Cardiac muscle cell (in vitro differentiated cells and primary cell): ENCODE measurements around the gene SHROOM3. TPM values are rescaled to one million over a fixed set of nuclear protein-coding genes. Genes with fewer than 3 reads are reported as not detected.

ENCODE experiments used
- DNase-seq, 2 donors: peaks; one replicate each; pipeline versions ENCODE4 v3.0.0 to v3.0.0-alpha.2; 2010 to 2017; ENCODE audit warnings: low read depth in 1 of 2, low spot score in 1 of 2
- H3K27ac ChIP-seq: fragments of 200-600 bp; sonication (generic); 2 replicates; pipeline ENCODE4 v1.5.1; 2016
- H3K27me3 ChIP-seq: fragments of 200-600 bp; sonication (generic); 2 replicates; pipeline ENCODE4 v1.6.0; 2016; ENCODE audit warnings: control low read depth
- H3K36me3 ChIP-seq: fragments of 200-600 bp; sonication (generic); 2 replicates; pipeline ENCODE4 v1.5.1; 2016; ENCODE audit warnings: control low read depth
- H3K4me1 ChIP-seq: fragments of 200-600 bp; sonication (generic); 2 replicates; pipeline ENCODE4 v1.8.1; 2017; ENCODE audit warnings: low read depth, mild to moderate bottlenecking, mixed run types
- H3K4me3 ChIP-seq: fragments of 200-600 bp; sonication (generic); 2 replicates; pipeline ENCODE4 v1.5.1; 2016; ENCODE audit warnings: mild to moderate bottlenecking
- H3K9me3 ChIP-seq: fragments of 200-600 bp; sonication (generic); 2 replicates; pipeline ENCODE4 v1.5.1; 2017; ENCODE audit warnings: low read depth, mild to moderate bottlenecking, control low read depth
- polyA plus RNA-seq: library from polyadenylated mRNA; unstranded; fragments of >200 nt; fragmentation: Nextera tagmentation; extraction: Ambion mirVana; gene quantifications from 2 replicates; pipeline ENCODE4 v1.2.1, GENCODE V29; 2016
- total RNA-seq: library from RNA; depleted of rRNA; stranded (reverse); fragments of >200 nt; gene quantifications from 2 replicates; pipeline ENCODE4 v1.2.3, GENCODE V29; 2016
- TF ChIP-seq, protein P1 (sequence below): IDR thresholded peaks from 2 replicates; pipeline ENCODE4 v1.5.1; 2012; ENCODE audit warnings: low read depth, mild to moderate bottlenecking, low read length

SHROOM3 gene
- total and polyA plus RNA-seq, 2 experiments from 2014 or later, result 13.7 to 47.7 TPM

DNA sequence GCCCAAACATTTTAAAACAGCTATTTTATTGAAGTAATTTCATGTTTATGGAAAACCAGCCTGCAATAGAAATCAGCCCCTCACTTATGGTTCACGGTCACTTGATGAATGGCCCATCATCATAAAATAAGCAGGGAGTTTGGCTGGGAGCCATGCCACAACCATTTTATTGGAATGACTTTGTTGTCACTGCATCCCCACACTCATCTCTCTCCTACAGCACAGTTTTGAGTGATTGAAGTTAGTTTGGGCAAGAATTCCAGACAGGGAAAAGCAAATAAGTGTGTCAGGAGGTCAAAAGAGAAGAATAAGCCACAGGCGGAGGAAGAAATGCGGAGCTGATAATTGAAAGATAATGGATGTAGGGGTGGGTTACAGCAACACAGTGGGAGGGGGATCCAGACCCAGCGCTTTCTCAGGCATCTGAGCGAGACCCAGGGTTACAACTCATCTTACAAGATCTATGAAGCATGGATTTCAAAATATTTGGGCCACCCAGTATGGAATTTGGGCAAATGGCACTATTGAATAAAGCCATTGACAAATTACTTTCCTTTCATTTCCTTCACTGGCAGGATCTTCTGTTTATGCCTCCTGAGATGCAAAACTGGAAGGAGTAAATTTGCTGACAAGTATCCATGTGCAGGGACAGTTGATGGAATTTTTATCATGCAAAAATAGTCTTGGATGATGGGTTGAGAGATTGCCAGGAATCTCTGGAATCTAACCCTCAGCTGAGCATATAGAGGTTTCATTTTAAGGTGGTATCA is 100.8 kb downstream of the SHROOM3 start:
- no peak overlapping the region for H3K4me3 ChIP-seq
- no peaks in the 10 kb centered on the region for H3K9me3 ChIP-seq
- H3K36me3 ChIP-seq, result no peaks in the 10 kb centered on the region
- H3K4me1 ChIP-seq, result no peaks in the 10 kb centered on the region
- TF ChIP-seq, protein P1, sequence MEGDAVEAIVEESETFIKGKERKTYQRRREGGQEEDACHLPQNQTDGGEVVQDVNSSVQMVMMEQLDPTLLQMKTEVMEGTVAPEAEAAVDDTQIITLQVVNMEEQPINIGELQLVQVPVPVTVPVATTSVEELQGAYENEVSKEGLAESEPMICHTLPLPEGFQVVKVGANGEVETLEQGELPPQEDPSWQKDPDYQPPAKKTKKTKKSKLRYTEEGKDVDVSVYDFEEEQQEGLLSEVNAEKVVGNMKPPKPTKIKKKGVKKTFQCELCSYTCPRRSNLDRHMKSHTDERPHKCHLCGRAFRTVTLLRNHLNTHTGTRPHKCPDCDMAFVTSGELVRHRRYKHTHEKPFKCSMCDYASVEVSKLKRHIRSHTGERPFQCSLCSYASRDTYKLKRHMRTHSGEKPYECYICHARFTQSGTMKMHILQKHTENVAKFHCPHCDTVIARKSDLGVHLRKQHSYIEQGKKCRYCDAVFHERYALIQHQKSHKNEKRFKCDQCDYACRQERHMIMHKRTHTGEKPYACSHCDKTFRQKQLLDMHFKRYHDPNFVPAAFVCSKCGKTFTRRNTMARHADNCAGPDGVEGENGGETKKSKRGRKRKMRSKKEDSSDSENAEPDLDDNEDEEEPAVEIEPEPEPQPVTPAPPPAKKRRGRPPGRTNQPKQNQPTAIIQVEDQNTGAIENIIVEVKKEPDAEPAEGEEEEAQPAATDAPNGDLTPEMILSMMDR, result no peak
- DNase-seq, result no peak
- no peaks in the 10 kb centered on the region for H3K27me3 ChIP-seq
- no peak overlapping the region for H3K27ac ChIP-seq

- H3K27me3 ChIP-seq, result no peaks in the 10 kb centered on the region
- no peak for DNase-seq
- H3K27ac ChIP-seq, result no peak overlapping the region
- no peaks in the 10 kb centered on the region for H3K9me3 ChIP-seq
- H3K36me3 ChIP-seq, result no peaks in the 10 kb centered on the region
- TF ChIP-seq, protein P1, result no peak
- no peaks in the 10 kb centered on the region for H3K4me1 ChIP-seq
- no peak overlapping the region for H3K4me3 ChIP-seq
Measured at GRCh38 chr4:76536373-76536689, 101.3 kb downstream of the SHROOM3 start.

- Histone ChIP-seq H3K4me3 (no peak overlapping the region), H3K27ac (no peak overlapping the region), H3K4me1 (no peaks in the 10 kb centered on the region), H3K27me3 (no peaks in the 10 kb centered on the region), H3K9me3 (no peaks in the 10 kb centered on the region), H3K36me3 (no peaks in the 10 kb centered on the region)
- TF ChIP-seq, protein P1, result no peak
- DNase-seq, result no peak
Measured at GRCh38 chr4:76538296-76538695, 103.3 kb downstream of the SHROOM3 start.

DNA sequence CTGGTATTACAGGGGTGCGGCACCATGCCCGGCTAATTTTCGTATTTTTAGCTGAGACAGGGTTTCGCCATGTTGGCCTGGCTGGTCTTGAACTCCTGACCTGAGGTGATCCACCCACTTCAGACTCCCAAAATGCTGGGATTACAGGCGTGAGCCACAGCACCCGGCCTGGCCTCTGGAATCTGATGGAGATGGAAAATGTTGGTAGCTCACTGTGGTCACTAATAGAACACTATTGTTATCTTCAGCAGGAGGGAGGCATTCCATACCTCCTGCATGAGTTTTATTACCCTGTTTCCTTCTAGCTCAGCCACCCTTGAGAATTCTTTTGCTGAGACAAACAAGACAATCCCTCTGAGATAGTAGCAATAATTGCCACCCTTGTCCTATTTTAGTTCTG is 105.0 kb downstream of the SHROOM3 start:
- peak; percentile 11 to 47 for DNase-seq
- H3K27ac ChIP-seq, result no peak overlapping the region
- TF ChIP-seq, protein P1, result no peak

DNA sequence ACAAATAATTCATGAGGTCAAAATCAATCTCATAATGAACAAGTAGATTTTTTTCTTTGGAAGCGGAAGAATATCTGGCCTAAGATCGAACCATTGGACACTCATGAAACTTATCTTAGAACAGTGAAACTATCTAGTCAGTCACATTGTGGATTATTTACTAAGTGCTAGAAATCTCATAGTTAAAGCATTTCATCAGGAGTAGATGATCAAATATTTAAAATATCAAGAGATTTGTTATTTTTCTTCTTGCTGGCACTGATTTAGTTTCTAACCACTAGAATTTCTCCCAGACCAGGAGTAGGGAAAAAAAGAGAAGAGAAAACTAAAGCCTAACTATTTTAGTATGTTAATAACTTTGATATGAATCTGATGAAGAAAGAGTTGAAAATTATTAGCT is 105.5 kb downstream of the SHROOM3 start:
- Histone ChIP-seq H3K27me3 (no peaks in the 10 kb centered on the region), H3K4me1 (no peaks in the 10 kb centered on the region), H3K4me3 (no peak overlapping the region), H3K9me3 (no peaks in the 10 kb centered on the region), H3K27ac (no peak overlapping the region), H3K36me3 (no peaks in the 10 kb centered on the region)
- TF ChIP-seq, protein P1, result no peak
- no peak for DNase-seq

More for the DNA sequence above, 105.0 kb downstream of the SHROOM3 start:
- H3K9me3 ChIP-seq, result no peaks in the 10 kb centered on the region
- H3K27me3 ChIP-seq, result no peaks in the 10 kb centered on the region
- no peaks in the 10 kb centered on the region for H3K36me3 ChIP-seq
- H3K4me3 ChIP-seq, result no peak overlapping the region
- no peaks in the 10 kb centered on the region for H3K4me1 ChIP-seq
